ENCODE results near the gene ZFYVE28. TPM values are rescaled to one million over a fixed set of nuclear protein-coding genes. Genes with fewer than 3 reads are reported as not detected.

The ZFYVE28 gene
- total RNA-seq, 2 experiments from 2014 or later: 26.2 to 28.0 TPM

GRCh38 chr4:2248821-2249261, 169.6 kb downstream of the ZFYVE28 start:
- ChIA-PET CTCF (no interaction called here), POLR2A (no interaction called here)
- H3K27me3 Mint-ChIP-seq: no peaks in the 10 kb centered on the region

DNA sequence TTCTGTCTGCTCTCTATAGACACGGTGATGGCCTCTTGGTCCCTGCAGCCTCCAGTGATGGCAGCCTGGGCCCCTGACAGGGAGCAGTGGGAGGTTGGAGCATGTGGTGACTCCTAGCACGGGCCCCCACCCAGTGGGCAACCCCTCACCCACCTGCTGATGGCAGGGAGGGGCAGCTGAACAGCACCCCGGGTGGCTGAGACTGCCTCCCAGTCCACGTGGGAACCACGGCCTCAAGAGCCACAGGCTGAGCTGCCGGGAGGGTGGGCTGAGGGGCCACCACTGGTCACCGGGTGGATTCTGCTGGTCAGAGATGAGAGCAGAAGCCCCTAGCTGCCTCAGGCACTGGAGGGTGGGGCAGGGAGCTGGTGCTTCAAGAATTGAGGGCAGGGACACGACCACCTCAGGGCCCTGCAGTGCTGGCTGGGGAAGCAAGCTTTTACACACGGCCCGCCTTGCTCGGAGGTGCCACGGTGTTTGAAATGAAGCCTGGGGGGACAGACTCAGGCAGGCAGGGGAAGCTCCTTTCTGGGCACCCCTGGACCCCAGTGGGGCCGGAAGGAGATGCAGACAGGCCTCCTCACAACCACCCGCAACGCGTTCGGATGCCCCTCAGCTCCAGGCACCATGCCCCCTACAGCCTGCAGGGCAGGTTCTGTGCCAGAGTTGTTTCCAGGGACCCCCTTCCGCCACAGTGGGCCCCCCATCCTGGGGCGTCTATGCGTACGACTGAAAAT, 170.2 kb downstream of the ZFYVE28 start:
- Histone ChIP-seq H3K27ac (ENCODE audit: low read depth in 1 of 2, low read length in 2 of 2) (no peak overlapping the region), H3K27me3 (ENCODE audit: control insufficient read depth in 1 of 2, insufficient read depth in 2 of 2, low read length in 2 of 2) (no peaks in the 10 kb centered on the region), H3K4me3 (ENCODE audit: low read length) (no peak overlapping the region), H3K9me3 (ENCODE audit: control insufficient read depth in 1 of 2, insufficient read depth in 1 of 2, low read length in 2 of 2) (no peaks in the 10 kb centered on the region), H3K36me3 (ENCODE audit: insufficient read depth, low read length) (peaks cover 44% of the 10 kb centered on the region), H3K4me1 (ENCODE audit: insufficient read depth, low read length) (peaks cover 8% of the 10 kb centered on the region)
- intact Hi-C loops (cut with DNase I, micrococcal nuclease): loop anchor here (10.0 kb wide), 2 partner anchors 287 to 1287 kb away; partner anchors contain the start of genes FAM193A (in 1 of the 2) and LRPAP1 (in 1 of the 2)
- ChIA-PET CTCF (no interaction called here), POLR2A (interaction anchor here (0.7 kb wide), 1 partner anchor 14 kb away, joined by 3 read pairs; the partner anchor contains the start of gene MXD4)
- H3K27ac Mint-ChIP-seq: no peak overlapping the region
- ATAC-seq (ENCODE audit: poor library complexity) (no peak), DNase-seq (peak in 3 of 14 experiments; percentile 1 to 15 (median 6))
- peaks cover 20% of the 10 kb centered on the region for H3K4me1 Mint-ChIP-seq (ENCODE audit: low read depth)
- H3K36me3 Mint-ChIP-seq (ENCODE audit: low read depth): peaks cover 27% of the 10 kb centered on the region
- no peak overlapping the region for H3K4me3 Mint-ChIP-seq
- no peak for TF ChIP-seq CTCF (IDR thresholded peaks at IDR 0.05)
- no peaks in the 10 kb centered on the region for H3K9me3 Mint-ChIP-seq
- no peaks in the 10 kb centered on the region for H3K27me3 Mint-ChIP-seq

More at GRCh38 chr4:2248821-2249261, 169.6 kb downstream of the ZFYVE28 start:
- Histone ChIP-seq H3K36me3 (ENCODE audit: insufficient read depth, low read length) (peaks cover 51% of the 10 kb centered on the region), H3K27me3 (ENCODE audit: control insufficient read depth in 1 of 2, insufficient read depth in 2 of 2, low read length in 2 of 2) (no peaks in the 10 kb centered on the region), H3K27ac (ENCODE audit: low read depth in 1 of 2, low read length in 2 of 2) (no peak overlapping the region), H3K4me1 (ENCODE audit: insufficient read depth, low read length) (peaks cover 5% of the 10 kb centered on the region), H3K4me3 (ENCODE audit: low read length) (no peak overlapping the region), H3K9me3 (ENCODE audit: control insufficient read depth in 1 of 2, insufficient read depth in 1 of 2, low read length in 2 of 2) (no peaks in the 10 kb centered on the region)
- ATAC-seq (ENCODE audit: poor library complexity): no peak
- no peak for TF ChIP-seq CTCF (IDR thresholded peaks at IDR 0.05)
- Mint-ChIP-seq H3K9me3 (no peaks in the 10 kb centered on the region), H3K27ac (no peak overlapping the region), H3K4me1 (ENCODE audit: low read depth) (peaks cover 14% of the 10 kb centered on the region), H3K36me3 (ENCODE audit: low read depth) (peaks cover 27% of the 10 kb centered on the region), H3K4me3 (no peak overlapping the region)
- intact Hi-C loops (cut with DNase I, micrococcal nuclease): loop anchor here (10.0 kb wide), 2 partner anchors 286 to 1286 kb away; partner anchors contain the start of genes FAM193A (in 1 of the 2) and LRPAP1 (in 1 of the 2)
- DNase-seq: peak in 2 of 14 experiments; percentile 2 to 15

DNA sequence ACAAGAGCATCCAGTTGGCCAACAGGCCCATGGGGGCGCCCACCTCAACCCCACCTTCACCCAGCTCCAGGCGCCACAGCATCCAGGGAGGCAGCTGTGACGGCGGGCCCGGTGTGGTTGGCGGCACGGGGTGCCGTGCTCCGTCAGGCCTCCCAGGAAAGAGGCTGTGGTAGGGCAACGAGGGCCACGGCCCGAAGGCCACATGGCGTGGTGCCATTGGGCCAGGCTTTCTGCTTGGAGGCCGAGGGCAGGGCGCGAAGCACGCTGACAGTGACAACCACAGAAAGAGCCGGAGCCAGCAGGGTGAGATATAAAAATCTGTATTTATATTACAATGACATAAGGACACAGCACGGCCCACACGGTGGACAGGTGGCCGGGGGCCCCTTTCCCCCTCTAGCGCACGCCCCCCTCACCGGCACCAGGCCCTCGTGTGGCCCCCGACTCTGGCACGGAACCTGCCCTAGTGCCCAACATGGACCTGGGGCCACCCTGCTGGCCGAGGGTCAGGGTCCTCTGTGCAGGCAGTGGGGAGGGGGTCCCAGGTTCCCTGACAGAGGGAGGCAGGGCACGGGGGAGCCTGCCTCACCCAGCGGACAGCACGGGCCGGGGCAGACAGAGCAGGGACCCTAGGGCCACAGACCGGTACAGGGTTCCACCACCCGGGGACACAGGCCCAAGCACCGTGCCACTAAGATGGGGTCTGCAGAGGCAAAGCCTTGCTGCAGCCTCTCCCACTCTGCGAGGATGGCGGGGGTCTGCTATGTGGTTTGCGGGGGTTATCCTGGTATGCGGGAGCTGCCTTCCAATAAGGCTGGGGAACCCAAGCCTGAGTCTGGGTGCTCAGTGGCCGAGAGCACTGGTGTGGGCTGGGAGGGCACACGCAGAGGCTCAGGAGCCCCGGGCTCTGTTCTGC, 171.1 kb downstream of the ZFYVE28 start:
- no peak for TF ChIP-seq CTCF (IDR thresholded peaks at IDR 0.05)
- Histone ChIP-seq H3K4me3 (ENCODE audit: low read length) (no peak overlapping the region), H3K27me3 (ENCODE audit: control insufficient read depth in 1 of 2, insufficient read depth in 2 of 2, low read length in 2 of 2) (no peaks in the 10 kb centered on the region), H3K27ac (ENCODE audit: low read depth in 1 of 2, low read length in 2 of 2) (no peak overlapping the region), H3K4me1 (ENCODE audit: insufficient read depth, low read length) (peaks cover 10% of the 10 kb centered on the region), H3K36me3 (ENCODE audit: insufficient read depth, low read length) (peaks cover 41% of the 10 kb centered on the region), H3K9me3 (ENCODE audit: control insufficient read depth in 1 of 2, insufficient read depth in 1 of 2, low read length in 2 of 2) (no peaks in the 10 kb centered on the region)
- Mint-ChIP-seq H3K27me3 (no peaks in the 10 kb centered on the region), H3K9me3 (no peaks in the 10 kb centered on the region), H3K4me1 (ENCODE audit: low read depth) (peaks cover 22% of the 10 kb centered on the region), H3K36me3 (ENCODE audit: low read depth) (peaks cover 20% of the 10 kb centered on the region), H3K4me3 (no peak overlapping the region), H3K27ac (no peak overlapping the region)
- POLR2A ChIA-PET: interaction anchor here (0.7 kb wide), 1 partner anchor 15 kb away, joined by 3 read pairs; the partner anchor contains the start of gene MXD4
- ATAC-seq (ENCODE audit: poor library complexity): no peak
- CTCF ChIA-PET: no interaction called here
- intact Hi-C loops (cut with DNase I, micrococcal nuclease): loop anchor here (10.0 kb wide), 2 partner anchors 287 to 1287 kb away; partner anchors contain the start of genes FAM193A (in 1 of the 2) and LRPAP1 (in 1 of the 2)
- peak in 3 of 14 experiments; percentile 1 to 21 (median 6) for DNase-seq

Data from CD4-positive, alpha-beta T cell (primary cell).